Esophagus (tissue), 2 donors: ENCODE results near the gene C5orf47. TPM values are rescaled to one million over a fixed set of nuclear protein-coding genes. Genes with fewer than 3 reads are reported as not detected.

Experiments used
- H3K27ac ChIP-seq, 2 donors: one replicate each; pipeline ENCODE4 v1.5.1; 2013; ENCODE audit warnings: low read depth in 2 of 2, mild to moderate bottlenecking in 2 of 2, inconsistent platforms in 1 of 2, low read length in 1 of 2, moderate library complexity in 1 of 2
- H3K27me3 ChIP-seq, 2 donors: one replicate each; pipeline ENCODE4 v1.6.1; 2013; ENCODE audit warnings: low read length in 2 of 2, control low read depth in 1 of 2, mild to moderate bottlenecking in 1 of 2; ENCODE audit not compliant: insufficient read depth in 2 of 2, control insufficient read depth in 1 of 2
- H3K36me3 ChIP-seq, 2 donors: one replicate each; pipeline ENCODE4 v1.6.1; 2013; ENCODE audit warnings: low read length in 1 of 2; ENCODE audit not compliant: control insufficient read depth in 2 of 2, insufficient read depth in 2 of 2
- H3K4me1 ChIP-seq, 2 donors: one replicate each; pipeline ENCODE4 v1.6.1; 2013; ENCODE audit warnings: low read length in 1 of 2; ENCODE audit not compliant: control insufficient read depth in 2 of 2, insufficient read depth in 2 of 2
- H3K4me3 ChIP-seq, 2 donors: one replicate each; pipeline ENCODE4 v1.5.1; 2013; ENCODE audit warnings: low read length in 2 of 2, mild to moderate bottlenecking in 2 of 2, low read depth in 1 of 2, moderate library complexity in 1 of 2
- H3K9me3 ChIP-seq, 2 donors: one replicate each; pipeline ENCODE4 v1.6.1; 2013; ENCODE audit warnings: mild to moderate bottlenecking in 2 of 2, low read depth in 1 of 2, low read length in 1 of 2, moderate library complexity in 1 of 2; ENCODE audit not compliant: control insufficient read depth in 2 of 2, insufficient read depth in 1 of 2
- WGBS, 2 donors: extraction: QIAGEN DNeasy Blood & Tissue Kit; methylation state at CpG; one replicate each; pipeline ENCODE4 v1.1.7; 2013; 5-methylcytosine and 5-hydroxymethylcytosine counted together
- polyA plus RNA-seq, 2 donors: library from polyadenylated mRNA; stranded (reverse); fragments of 200-250 nt; gene quantifications; one replicate each; pipeline ENCODE4 v1.2.3, GENCODE V29; 2013
- donor health status: healthy with polysubstance abuse.
- donor health status: Bipolar disorder and iron deficiency.

C5orf47 gene
- polyA plus RNA-seq, 2 donors, result not detected

DNA sequence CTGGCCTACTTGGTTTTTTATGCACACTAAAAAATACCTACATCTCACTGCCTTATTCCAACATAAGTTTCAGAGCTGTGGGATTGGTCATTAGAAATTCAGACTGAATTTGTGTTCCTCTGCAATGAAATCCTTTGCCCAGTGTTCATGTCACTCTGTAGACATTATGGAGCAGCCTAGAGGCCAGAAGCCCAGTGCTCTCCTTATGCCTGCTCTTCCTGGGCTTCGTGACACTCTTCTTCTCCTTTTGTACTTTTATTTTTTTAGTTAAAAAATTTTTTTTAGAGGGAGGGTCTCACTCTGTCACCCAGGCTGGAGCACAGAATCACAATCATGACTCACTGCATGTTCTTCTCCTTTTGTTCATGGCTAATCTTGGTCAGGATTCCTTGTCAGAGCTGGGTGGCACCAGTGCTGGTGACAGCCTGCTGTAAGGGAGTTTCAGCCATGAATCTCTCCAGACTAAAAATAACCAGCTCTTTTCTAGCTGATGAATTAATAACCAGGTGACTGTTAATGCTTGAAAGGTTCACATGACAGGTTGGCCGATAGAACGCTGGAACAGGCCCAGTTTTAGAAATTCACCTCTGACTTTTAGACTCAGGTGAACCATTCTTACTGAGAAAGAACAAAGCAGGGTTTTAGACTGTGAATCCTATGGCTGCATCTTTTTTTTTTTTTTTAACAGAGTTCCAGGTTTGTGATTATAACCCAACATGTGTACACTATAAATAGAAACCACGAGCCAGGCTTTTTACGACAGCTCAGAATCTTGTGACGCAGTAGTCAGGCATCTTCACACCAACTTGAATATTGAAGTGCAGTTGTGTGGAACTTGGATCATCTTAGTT is 34.1 kb upstream of the C5orf47 start:
- Histone ChIP-seq H3K9me3 (no peaks in the 10 kb centered on the region), H3K36me3 (peaks cover 7 to 10% of the 10 kb centered on the region in 2 donors)
- WGBS, 2 donors, result 67 to 81% methylated on average over 6 of the region's 6 CpGs

DNA sequence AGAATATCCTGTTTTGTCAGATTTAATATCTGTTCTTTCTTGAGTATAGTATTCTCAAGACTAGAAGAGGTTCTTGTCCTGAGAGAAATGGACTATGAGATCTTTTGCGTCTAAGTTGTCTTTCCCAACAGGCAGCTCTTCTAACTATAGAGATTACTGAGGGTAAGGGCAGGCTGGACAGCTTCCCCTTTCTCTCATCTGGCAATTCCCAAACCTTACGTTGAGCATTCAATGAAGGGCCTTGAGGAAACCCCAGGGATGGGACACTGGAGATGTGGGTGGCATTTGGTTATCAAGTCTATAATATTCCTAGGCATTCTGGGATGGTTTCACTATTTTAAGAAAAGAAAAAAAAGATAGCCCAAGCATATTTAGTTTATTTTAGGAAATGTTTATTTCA is 28.0 kb upstream of the C5orf47 start:
- Histone ChIP-seq H3K36me3 (peaks cover 0 to under 1% of the 10 kb centered on the region in 2 donors), H3K27me3 (no peaks in the 10 kb centered on the region), H3K4me3 (no peak overlapping the region), H3K4me1 (peaks cover 0 to under 1% of the 10 kb centered on the region in 2 donors), H3K27ac (no peak overlapping the region), H3K9me3 (no peaks in the 10 kb centered on the region)
- WGBS, 2 donors, result 57 to 66% methylated on average over 2 of the region's 2 CpGs

More for the DNA sequence above, 34.1 kb upstream of the C5orf47 start:
- no peak overlapping the region for H3K4me3 ChIP-seq
- no peaks in the 10 kb centered on the region for H3K27me3 ChIP-seq
- H3K4me1 ChIP-seq, result peaks cover 0 to 3% of the 10 kb centered on the region in 2 donors
- H3K27ac ChIP-seq, result peak overlapping the region in 1 of 2 donors; percentile 7

GRCh38 chr5:173961418-173961817 is 27.6 kb upstream of the C5orf47 start:
- H3K27me3 ChIP-seq, result no peaks in the 10 kb centered on the region
- no peaks in the 10 kb centered on the region for H3K4me1 ChIP-seq
- 43 to 49% methylated on average over 1 of the region's 1 CpG for WGBS, 2 donors
- no peaks in the 10 kb centered on the region for H3K36me3 ChIP-seq
- no peak overlapping the region for H3K4me3 ChIP-seq
- no peak overlapping the region for H3K27ac ChIP-seq
- H3K9me3 ChIP-seq, result no peaks in the 10 kb centered on the region

GRCh38 chr5:173962436-173962972 is 26.5 kb upstream of the C5orf47 start:
- Histone ChIP-seq H3K4me3 (no peak overlapping the region), H3K4me1 (no peaks in the 10 kb centered on the region), H3K27me3 (no peaks in the 10 kb centered on the region), H3K27ac (no peak overlapping the region), H3K36me3 (no peaks in the 10 kb centered on the region), H3K9me3 (no peaks in the 10 kb centered on the region)
- WGBS, 2 donors, result 91 to 98% methylated on average over 3 of the region's 3 CpGs

DNA sequence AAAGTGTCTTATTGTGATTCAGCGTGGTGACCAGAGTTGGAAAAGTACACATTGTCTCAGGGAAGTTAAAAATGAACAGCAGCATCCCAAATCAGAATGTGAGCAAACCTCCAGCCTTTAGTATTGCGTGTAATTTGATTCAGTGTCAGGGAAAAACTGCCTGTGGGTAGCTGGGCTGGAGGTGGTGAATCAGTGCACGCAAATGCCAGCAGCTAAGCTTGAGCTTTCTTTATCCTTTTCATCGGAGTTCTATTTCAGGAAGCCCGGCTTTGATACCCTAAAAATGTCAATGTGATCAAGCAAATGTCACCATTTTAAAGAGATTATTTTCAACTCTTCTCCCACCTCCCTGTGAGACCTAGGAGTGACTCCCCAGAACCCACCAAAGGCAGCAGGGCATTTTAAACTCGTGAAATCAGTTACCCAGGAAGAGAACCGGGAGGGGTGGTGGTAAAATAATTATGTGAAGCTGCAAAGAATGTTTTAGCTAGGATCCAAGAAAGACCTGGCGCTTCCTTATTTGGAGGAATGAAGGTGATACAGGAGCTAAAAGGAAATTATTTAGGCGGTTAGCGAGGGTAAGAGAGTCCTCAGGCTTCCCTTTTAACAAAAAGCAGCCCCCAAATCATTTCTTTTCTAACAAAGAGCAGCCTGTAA is 25.7 kb upstream of the C5orf47 start:
- H3K4me1 ChIP-seq, result no peaks in the 10 kb centered on the region
- no peak overlapping the region for H3K27ac ChIP-seq
- H3K4me3 ChIP-seq, result no peak overlapping the region
- H3K9me3 ChIP-seq, result no peaks in the 10 kb centered on the region
- 39 to 51% methylated on average over 10 of the region's 10 CpGs for WGBS, 2 donors
- H3K36me3 ChIP-seq, result no peaks in the 10 kb centered on the region
- H3K27me3 ChIP-seq, result no peaks in the 10 kb centered on the region

DNA sequence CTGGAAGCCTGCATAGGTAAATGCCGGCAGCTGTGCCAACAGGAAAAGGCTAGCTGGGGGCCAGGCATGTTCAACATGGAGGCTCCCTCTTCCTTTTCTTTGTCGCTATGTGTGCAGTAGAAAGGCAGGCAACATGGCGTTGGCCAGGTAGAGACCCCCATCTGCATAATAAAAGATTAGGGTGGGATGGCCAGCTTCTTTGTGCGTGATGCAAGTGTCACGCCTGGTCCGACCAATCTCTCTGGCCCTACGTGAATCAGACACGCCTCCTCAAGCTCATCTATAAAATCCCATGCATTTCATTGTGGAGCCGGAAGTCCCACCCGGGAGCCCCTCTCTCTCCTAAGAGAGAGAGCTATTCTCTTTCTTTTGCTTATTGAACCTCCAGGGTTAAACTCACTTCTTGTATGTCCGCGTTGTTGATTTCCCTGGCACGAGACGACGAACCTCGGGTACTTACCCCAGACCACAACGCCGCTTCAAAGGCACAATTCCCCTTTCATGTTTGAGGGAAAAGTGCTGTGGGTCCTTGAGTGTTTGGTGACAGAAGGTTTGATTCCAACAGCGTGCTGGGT is 25.0 kb upstream of the C5orf47 start:
- H3K9me3 ChIP-seq, result no peaks in the 10 kb centered on the region
- no peak overlapping the region for H3K4me3 ChIP-seq
- H3K27me3 ChIP-seq, result no peaks in the 10 kb centered on the region
- no peaks in the 10 kb centered on the region for H3K4me1 ChIP-seq
- no peak overlapping the region for H3K27ac ChIP-seq
- no peaks in the 10 kb centered on the region for H3K36me3 ChIP-seq
- 62 to 67% methylated on average over 19 of the region's 19 CpGs for WGBS, 2 donors

DNA sequence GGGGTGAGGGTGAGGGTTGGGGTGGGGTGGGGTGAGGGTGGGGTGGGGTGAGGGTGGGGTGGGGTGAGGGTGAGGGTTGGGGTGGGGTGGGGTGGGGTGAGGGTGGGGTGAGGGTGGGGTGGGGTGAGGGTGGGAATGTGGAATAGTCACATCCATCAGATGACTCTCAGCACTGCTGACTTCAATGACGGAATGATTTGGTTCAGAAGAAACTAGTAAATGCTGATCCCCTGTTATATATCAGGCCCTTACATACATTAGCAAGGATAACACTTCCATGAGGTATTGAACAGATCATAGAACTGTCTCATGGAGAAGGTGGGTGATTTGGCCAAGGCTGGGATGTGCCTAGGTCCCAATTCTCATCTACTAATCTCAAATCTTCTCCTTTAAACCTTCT is 24.5 kb upstream of the C5orf47 start:
- Histone ChIP-seq H3K36me3 (no peaks in the 10 kb centered on the region), H3K27me3 (no peaks in the 10 kb centered on the region), H3K27ac (no peak overlapping the region), H3K4me3 (no peak overlapping the region), H3K9me3 (no peaks in the 10 kb centered on the region), H3K4me1 (no peaks in the 10 kb centered on the region)
- WGBS, 2 donors, result 75 to 84% methylated on average over 1 of the region's 1 CpG

DNA sequence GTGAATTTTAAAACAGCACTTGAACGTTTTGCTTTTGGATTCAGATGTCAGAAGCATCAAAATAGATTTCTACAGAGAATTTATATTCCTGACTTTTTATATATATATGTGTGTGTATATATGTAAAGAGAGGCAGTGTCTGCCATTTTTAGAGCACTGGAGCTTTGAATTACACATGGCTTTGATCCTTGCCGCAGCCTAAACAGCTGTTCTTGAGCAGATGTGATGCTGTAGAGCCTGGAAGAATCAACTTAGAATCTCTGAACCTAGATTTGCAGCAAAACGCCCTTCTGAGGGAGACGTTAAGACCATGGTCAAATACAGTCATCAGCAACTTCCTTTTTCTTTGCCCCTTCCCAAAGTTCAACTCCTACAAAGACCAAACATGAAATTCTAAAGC is 21.7 kb upstream of the C5orf47 start:
- no peaks in the 10 kb centered on the region for H3K9me3 ChIP-seq
- WGBS, 2 donors, result 55 to 63% methylated on average over 4 of the region's 4 CpGs
- no peaks in the 10 kb centered on the region for H3K27me3 ChIP-seq
- H3K4me3 ChIP-seq, result no peak overlapping the region
- no peaks in the 10 kb centered on the region for H3K4me1 ChIP-seq
- no peak overlapping the region for H3K27ac ChIP-seq
- no peaks in the 10 kb centered on the region for H3K36me3 ChIP-seq

GRCh38 chr5:173968154-173968797 is 20.7 kb upstream of the C5orf47 start:
- H3K27ac ChIP-seq, result no peak overlapping the region
- no peaks in the 10 kb centered on the region for H3K9me3 ChIP-seq
- H3K4me3 ChIP-seq, result no peak overlapping the region
- peaks cover under 1 to 2% of the 10 kb centered on the region in 2 donors for H3K4me1 ChIP-seq
- no peaks in the 10 kb centered on the region for H3K27me3 ChIP-seq
- 70 to 78% methylated on average over 9 of the region's 9 CpGs for WGBS, 2 donors
- no peaks in the 10 kb centered on the region for H3K36me3 ChIP-seq
